ENCODE measurements around the gene DHRSX.
"Not testable (repeated sequence)": the region's sequence is repeated elsewhere in the genome, so short reads cannot be mapped to it uniquely, and the experiment has no call there.

The DHRSX gene

DNA sequence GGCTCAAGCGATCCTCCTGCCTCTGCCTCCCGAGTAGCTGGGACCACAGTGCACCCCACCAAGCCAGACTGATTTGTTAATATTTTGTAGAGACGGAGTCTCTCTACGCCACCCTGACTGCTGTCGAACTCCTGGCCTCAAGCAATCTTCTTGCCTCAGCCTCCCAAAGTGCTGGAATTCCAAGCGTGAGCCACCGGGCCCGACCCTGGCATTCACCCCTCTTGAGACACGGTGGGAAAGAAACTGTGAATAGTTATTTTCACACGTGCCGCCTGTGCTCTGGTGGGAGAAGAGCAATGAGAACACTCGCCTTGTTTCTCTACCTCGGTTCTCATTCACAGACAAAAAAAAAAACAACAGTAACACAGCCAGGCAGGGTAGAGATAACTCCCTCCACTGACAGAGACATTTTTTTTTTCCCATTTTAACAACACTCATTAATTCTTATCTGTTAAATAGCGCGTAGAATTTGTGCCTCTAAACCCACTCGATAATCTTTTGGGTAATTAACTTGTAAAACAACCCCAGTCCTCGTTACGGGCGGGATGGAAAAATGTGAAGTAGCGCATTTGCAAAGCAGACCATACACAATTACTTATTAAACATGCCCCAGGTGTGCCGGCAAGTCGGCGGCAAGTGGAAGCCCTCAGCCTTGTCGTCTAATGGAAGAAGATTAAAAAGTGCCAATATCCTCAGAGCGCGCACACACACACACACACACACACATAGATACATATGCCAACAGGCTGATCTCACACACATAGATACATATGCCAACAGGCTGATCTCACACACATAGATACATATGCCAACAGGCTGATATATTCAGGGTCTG lies 103.3 kb downstream of the DHRSX start:
- DNase-seq, result no peak

DNA sequence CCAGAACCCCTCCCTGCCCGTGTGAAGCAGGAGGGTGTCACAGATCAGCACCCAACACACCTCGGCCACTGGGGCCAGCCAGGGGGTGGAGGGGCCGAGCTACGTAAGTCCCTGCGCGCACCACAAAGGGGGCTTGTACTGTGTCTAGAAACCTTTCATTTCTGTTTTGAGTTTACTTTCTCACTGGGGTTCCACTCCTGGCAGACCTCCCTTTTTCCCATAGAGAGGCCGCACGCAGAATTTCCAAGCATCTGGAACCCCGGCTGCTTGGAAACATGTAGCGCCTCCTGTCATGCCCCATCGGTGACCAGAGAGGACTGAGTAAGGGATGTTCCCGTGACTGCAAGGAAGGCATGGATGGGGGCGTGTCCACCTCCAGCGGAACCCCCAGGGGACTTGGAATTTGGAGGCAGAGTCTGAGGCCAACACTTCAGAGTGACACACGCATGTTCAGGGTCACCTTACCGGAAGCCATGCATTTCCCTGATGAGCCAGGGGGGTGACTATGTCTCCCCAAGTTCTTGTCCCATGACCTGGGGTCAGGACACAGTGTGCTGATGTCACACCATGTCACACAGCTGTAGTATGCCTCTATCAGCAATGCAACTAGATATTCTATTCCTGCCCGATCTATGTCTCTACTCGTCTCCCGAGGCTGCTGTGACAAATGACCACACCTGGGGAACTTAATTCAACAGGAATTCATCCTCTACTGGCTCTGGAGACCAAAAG lies 105.3 kb downstream of the DHRSX start:
- DNase-seq, result no peak

DNA sequence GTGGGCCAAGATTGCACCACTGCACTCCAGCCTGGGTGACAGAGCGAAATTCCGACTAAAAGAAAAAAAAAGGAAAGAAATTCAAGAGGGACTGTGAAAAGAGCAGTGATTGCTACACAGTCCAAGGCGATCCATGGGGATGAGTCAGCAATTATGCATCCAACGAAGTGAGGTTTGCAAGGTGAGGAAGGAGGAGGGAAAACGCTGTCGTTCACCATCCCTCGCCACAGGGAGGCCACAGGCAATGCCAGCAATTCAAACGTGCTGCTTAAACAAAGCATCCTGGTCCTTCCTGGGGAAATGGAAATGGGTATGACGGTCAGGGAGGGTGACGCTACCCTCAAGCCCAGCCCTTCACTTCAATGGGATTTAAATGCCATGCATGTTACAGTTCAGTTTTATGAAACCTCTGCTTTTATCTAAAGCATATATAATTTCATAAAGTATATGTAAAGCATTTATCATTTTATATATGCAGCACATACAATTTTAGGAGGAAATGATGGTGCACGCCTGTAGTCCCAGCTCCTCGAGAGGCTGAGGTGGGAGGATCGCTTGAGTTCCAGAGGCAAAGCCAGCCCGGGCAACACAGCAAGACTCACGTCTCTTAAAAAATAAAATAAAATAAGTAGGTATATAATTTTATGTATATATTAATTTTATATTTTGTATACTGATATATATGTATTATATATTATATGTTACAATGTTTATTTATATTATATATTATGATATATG lies 108.7 kb downstream of the DHRSX start:
- no peak for DNase-seq

DNA sequence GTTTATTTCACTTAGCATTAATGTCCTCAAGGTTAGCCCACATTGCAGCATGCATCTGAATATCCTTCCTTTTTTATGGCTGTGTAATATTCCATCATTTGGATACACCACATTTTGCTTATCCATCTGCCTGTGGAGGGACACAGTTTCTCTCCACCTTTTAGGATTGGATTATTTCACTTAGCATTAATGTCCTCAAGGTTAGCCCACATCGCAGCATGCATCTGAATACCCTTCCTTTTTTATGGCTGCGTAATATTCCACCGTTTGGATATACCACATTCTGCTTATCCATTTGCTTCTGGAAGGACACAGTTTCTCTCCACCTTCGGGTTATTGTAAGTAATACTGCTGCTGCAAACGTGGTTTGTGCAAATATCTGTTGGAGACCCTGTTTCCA lies 110.0 kb downstream of the DHRSX start:
- no peak for DNase-seq

DNA sequence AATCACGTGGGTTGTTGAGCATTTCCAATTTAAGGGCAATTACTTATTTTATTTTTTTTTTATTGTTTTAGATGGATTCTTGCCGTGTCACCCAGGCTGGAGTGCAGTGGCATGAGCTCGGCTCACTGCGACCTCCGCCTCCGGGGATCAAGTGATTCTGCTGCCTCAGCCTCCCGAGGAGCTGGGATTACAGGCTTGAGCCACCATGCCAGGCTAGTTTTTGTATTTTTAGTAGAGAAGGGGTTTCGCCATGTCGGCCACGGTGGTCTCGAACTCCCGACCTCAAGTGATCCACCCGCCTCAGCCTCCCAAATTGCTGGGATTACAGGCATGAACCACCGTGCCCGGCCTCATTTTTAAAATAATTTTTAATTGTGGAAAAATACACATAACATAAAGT lies 111.0 kb downstream of the DHRSX start:
- DNase-seq, result not testable (repeated sequence)

DNA sequence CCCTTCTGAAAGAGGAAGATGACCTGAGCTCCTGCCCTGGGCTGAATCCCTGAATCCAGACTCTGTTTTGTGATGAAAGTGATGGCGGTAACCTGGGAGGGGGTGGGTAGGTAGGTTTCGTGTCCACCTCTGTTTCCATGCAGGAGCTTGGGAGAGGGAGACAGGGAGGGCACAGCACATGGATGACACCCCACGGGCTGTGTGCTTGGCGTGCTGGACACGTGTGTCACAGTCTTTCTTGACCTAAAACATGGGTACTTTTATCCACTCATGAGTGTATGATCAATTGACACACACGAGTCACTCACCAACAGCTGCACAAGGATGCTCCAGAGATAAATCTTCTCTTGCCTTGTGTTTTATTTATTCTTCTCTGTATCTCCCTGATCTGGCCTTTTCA lies 111.5 kb downstream of the DHRSX start:
- no peak for DNase-seq

DNA sequence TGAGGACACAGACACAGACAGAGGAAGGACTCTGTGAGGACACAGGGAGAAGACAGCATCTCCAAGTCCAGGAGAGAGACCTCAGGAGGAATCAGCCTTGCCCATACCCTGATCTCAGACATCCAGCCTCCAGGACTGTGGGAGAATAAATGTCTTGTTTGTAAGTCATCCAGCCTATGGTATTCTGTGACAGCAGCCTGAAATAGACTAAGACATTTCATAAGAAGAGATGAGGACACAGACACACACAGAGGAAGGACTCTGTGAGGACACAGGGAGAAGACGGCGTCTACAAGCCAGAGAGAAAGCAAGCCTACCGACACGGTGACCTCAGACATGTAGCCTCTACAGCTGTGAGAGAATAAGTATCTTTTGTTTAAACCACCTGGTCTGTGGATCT lies 112.1 kb downstream of the DHRSX start:
- no peak for DNase-seq

DNA sequence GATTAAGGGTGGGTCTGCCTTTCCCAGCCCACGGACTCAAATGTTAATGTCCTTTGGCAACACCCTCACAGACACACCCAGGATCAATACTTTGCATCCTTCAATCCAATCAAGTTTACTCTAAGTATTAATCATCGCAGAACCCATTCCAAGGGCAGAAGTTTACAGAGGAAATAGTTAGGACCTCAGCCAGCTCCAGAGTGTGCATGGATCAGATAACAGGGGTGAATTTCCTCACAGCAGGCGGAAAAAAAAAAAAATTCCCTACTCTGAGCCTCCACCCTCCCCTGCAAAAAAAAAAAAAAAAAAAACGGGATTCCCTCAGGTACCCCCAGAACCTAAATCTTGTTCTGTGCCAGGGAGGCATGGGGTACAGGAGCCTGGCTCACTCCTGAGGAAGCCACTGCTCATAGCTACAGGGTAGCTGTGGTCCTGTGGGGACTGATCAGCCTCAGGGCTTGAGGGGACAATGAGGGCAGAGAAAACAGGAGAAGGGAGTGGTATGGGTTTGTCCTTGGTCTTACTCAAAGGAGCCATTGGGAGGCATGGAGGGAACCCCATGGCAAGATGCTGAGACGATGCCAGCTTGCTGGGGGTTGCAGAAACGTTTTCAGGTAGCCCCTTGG lies 113.0 kb downstream of the DHRSX start:
- DNase-seq, result no peak

DNA sequence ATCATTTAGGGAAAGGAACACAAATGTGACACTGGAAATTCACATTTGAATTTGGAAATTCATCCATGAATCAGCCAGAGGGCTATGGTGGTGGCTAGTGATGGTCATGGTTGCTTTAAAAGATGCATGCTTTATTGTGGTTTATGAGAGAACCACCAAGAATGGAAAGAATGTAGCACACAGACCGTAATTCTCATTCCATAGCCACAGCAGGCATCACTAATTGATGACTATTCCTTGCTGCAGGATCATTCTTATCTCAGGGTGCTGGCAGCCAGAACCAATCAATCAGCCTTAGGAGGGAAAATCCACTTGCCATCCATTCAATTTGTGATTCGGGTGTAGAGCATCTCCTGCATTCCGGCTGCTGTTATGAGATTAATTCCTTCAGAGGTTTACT lies 115.6 kb downstream of the DHRSX start:
- DNase-seq, result no peak

DNA sequence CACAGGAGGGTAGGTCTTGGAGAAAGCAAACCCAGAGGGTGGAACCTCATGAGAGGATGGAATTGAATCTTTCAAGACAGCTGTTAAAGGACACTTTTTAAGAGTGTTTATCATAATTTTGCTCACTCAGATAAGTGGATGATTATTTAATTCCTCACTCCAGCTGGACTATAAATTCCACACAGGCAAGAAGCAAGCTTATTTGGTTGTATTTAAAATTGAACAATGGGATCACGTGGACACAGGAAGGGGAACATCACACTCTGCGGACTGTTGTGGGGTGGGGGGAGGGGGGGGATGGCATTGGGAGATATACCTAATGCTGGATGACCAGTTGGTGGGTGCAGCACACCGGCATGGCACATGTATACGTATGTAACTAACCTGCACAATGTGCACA lies 116.3 kb downstream of the DHRSX start:
- no peak for DNase-seq

DNA sequence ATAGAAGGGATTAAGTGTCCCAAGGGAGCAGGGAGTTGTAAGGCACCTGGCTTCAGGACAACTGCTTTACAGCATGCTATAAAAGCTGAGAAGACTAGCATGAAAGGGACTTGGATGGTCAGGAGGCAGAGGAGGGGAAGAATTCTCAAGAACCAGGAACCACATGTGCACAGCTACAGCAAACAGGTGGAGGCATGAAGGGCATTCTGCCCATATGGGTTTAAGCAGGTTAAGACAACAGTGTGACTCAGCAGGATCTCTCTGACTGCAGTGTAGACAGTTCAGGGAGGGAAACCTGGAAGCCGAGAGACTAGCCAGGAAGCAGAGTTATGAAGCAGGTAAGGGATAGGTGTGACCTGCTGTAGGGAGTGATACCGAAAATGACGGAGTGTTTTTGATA lies 117.0 kb downstream of the DHRSX start:
- no peak for DNase-seq

DNA sequence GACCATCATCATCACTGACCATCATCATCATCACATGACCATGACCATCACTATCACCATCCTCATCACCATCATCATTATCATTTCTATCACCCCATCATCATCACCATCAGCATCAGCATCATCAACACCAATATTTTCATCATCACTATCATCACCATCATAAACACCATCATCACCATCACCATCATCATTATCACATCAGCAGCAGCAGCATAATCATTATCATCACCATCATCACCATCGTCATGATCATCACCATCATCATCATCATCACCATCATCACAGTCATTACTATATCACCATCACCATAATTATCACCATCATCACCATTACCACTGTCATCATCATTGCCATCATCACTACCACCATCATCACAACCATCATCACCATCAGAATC lies 117.6 kb downstream of the DHRSX start:
- no peak for DNase-seq

DNA sequence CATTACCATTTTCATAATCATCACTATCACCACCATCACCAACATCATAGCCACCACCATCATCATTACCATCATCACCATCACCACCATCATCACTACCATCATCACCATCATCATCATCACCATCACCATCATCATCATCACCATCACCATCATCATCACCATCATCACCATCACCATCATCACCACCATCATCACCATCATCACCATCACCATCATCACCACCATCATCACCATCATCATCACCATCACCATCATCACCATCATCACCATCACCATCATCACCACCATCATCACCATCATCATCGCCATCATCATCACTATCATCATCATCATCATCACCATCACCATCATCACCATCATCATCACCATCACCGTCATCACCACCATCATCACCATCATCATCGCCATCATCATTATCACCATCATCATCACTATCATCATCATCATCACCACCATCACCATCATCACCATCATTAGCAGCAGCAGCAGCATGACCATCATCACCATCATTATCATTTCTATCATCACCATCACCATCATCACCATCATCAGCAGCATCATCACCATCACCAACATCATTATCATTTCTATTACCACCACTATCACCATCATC lies 118.2 kb downstream of the DHRSX start:
- not testable (repeated sequence) for DNase-seq

DNA sequence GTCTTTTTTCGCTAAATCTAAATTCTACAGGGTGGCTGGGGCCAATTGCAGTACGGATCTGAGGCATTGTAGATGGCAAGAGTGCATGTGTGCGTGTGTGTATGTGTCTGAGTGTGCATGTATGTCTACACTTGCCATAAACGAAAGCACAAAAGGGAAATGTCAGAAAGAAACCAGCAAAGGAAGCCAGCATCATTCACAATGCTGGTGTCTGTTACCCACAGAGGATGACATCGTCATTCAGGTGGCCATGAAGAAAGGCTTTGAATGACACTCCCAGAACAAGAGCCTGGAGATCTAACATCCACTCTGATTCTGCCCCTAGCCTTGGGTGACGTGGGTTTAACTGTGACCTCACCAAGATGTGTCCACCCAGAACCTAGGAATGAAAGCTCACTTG lies 124.6 kb downstream of the DHRSX start:
- DNase-seq, result no peak

DNA sequence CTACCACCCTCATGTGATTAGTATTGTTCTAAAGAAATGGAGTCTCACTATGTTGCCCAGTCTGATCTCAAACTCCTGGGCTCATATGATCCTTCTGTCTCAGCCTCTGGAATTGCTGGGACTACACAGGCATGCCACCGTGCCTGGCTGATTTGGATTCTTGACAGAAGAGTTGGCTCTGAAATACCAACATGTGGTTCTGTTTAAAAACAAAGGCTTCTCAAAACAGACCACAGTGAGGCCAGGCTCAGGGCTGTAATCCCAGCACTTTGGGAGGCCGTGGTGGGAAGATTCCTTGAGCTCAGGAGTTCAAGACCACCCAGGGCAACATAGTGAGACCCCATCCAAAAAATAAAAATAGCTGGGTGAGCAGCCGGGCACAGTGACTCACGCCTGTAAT lies 126.7 kb downstream of the DHRSX start:
- DNase-seq, result no peak

DNA sequence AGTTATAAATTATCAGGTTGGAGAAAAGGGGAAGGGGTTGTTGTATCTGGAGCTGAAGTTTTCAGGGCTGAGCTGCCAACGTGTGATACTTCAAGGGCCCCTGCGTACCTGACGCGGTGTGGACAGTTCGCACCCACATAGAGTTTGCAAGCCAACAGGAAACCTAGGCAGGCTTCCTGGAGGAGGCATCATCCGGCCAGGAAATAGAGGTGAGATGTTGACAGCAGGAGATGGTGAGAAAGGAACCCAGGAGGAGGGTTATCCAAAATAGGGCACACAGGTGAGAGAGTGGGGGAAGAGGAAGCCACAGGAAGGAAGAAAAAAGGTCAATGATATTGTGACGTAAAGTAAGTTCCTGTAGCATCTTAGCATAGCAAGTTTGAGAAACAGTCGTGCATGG lies 127.2 kb downstream of the DHRSX start:
- no peak for DNase-seq

DNA sequence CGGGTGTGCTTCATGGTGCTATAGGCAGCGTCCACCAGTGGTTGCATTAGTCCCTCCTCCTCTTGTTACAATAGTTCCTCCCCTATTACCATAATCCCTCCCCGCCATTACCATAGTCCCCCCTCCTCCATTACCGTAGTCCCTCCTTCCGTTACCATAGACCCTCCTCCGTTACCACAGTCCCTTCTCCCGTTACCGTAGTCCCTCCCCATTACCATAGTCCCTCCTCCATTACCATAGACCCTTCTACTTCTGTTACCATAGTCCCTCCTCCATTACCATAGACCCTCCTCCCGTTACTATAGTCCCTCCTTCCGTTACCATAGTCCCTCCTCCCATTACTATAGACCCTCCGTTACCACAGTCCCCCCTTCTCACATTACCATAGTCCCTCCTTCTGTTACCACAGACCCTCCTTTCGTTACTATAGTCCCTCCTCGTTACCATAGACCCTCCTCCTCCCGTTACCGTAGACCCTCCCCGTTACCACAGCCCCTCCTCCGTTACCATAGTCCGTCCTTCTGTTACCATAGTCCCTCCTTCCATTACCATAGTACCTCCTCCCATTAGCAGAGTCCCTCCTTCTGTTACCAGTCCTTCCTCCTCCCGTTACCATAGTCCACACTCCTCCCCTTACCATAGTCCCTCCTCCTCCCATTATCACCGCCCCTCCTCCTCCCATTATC lies 129.6 kb downstream of the DHRSX start:
- no peak for DNase-seq

DNA sequence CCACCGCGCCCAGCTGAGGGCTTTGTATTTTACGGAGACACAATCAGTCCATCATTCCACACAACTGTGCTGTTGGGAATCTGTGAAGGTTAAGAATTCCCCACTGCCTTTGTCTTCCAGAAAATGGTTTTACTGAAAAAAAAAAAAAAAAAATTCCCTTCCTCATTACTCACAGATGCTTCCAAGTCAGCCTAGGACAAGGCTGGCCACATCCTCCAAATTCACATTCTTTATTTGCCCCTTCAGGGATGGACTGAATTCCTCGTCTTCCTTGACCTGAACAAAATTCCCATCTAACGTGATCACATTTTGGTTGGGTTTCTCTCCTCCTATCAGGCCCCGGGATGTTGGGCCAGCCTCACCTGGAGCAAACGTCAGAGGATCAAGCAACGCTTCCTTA lies 130.3 kb downstream of the DHRSX start:
- no peak for DNase-seq

DNA sequence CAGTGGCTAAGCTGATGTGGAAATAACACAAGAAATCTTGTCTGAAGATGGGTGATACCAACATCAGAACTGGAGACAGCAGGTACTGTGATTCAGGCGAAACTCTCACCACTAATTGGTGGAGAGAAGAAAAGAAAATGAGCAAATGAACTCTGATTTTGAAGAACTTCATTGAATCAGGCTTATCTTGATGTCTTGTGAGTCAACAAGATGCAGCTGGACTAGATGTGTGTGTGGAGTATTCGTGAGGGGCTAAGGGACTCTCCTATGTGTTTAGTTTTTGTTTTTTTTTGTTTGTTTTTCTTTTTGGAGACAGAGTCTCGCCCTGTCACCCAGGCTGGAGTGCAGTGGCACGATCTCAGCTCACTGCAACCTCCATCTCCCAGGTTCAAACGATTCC lies 131.6 kb downstream of the DHRSX start:
- DNase-seq, result no peak

DNA sequence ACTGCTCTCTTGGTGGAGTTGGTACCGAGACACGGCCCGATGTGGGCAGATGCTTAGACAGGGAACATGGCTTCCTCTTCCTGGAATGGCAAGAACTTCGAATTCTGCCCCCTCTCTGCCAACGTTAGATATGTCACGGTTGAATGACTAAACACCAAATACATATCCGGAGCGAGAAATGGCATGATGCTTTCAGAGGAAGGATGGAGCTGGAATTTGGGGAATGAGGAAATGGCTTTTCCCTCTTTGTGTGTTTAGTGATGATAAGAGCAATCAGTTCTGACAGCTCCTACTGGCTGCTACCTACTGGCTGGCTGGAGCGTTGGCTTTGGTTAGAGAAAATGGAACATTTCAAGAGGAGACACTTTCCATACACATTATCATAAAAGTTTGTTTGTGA lies 140.0 kb downstream of the DHRSX start:
- no peak for DNase-seq

DNA sequence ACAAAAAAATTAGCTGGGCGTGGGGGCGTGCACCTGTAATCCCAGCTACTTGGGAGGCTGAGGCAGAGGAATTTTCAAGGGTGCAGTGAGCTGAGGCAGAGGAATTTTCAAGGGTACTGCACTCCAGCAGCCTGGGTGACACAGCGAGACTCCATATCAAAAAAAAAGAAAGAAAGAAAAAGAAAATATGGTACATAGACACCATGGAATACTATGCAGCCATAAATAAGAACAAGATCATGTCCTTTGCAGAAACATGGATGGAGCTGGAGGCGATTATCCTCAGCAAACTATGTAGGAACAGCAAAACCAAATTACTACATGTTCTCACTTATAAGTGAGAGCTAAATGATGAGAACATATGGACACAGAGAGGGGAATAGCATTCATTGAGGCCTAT lies 141.3 kb downstream of the DHRSX start:
- not testable (repeated sequence) for DNase-seq
